T-helper 1 cell treated with Interleukin-12 subunit alpha and Interleukin-12 subunit beta and Interleukin-4 antibody, amounts not matched to agents 30 ng/mL and 1 ng/mL, for 36 hours (primary cell): ENCODE results near the gene OLFML1. TPM values are rescaled to one million over a fixed set of nuclear protein-coding genes. Genes with fewer than 3 reads are reported as not detected.

Experiments used
- intact Hi-C: fragments of 100-400 bp; cut with micrococcal nuclease; formaldehyde crosslinking; loops from one replicate; pipeline ENCODE4 v1.15.1; 2024
- total RNA-seq: library from RNA; stranded (reverse); gene quantifications from 2 replicates; pipeline ENCODE4 v1.2.3, GENCODE V29; 2022

OLFML1 gene
- total RNA-seq, 1 donor from 2014 or later: not detected

- intact Hi-C loops: no loop called here
Observed at GRCh38 chr11:7555052-7555699, 69.9 kb downstream of the OLFML1 start.

GRCh38 chr11:7558046-7558445 is 72.7 kb downstream of the OLFML1 start:
- intact Hi-C loops: no loop called here

- intact Hi-C loops: no loop called here
Observed at GRCh38 chr11:7559398-7560283, 74.3 kb downstream of the OLFML1 start.

Other genes starting within 250 kb of the OLFML1 start
- gene SYT9, start 233.6 kb upstream of the OLFML1 start, total RNA-seq: not detected in 2 replicates
- gene PPFIBP2, start 28.5 kb downstream of the OLFML1 start, total RNA-seq: 5.4 and 5.8 TPM in 2 replicates
- gene CYB5R2, start 188.0 kb downstream of the OLFML1 start, total RNA-seq: 1.4 and 1.5 TPM in 2 replicates
- gene OVCH2, start 221.0 kb downstream of the OLFML1 start, total RNA-seq: not detected in 2 replicates